Amygdala (tissue), 56 donors: ENCODE results near the gene SLC25A44.

ENCODE experiments used
- DNase-seq, 56 donors: peaks; one replicate each; lab custom pipeline; 2025; lab: John Stamatoyannopoulos, UW

The SLC25A44 gene

GRCh38 chr1:156259805-156260204 is 65.9 kb downstream of the SLC25A44 start:
- peak in 26 of 56 donors; percentile 18 to 72 (median 39) for DNase-seq

- DNase-seq, result peak in 27 of 56 donors; percentile 17 to 72 (median 44)
Observed at GRCh38 chr1:156260896-156261295, 67.0 kb downstream of the SLC25A44 start.
